NCI-H2227 (cell line): Measurements from ENCODE around the gene SMYD5.

Source experiments
- DNase-seq: peaks from one replicate; lab custom pipeline; 2025; ENCODE audit not compliant: unreplicated experiment; lab: John Stamatoyannopoulos, UW

SMYD5 gene

GRCh38 chr2:73235315-73236028 is 21.4 kb downstream of the SMYD5 start:
- DNase-seq: no peak

GRCh38 chr2:73237168-73237567 is 23.1 kb downstream of the SMYD5 start:
- no peak for DNase-seq

DNA sequence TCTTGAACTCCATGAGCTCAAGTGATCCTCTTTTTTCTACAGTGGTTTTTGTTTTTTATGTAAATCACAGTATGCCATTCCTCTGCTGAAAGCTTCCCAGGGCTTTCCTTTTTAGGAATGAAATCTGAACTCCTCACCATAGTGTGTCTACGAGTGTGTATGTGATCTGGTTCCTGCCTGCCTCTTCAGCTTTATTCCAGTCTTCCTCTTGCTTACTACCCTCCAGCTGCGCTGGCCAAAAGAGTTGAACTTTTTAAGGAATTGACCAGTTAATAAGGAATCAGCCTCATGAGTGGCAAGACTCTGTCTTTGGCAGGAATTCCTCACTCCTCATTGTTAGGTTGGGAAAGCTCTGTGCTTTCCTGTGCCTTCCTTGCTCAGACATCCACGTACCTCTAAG is 24.1 kb downstream of the SMYD5 start:
- no peak for DNase-seq

GRCh38 chr2:73238976-73239375 is 24.9 kb downstream of the SMYD5 start:
- DNase-seq: no peak

DNA sequence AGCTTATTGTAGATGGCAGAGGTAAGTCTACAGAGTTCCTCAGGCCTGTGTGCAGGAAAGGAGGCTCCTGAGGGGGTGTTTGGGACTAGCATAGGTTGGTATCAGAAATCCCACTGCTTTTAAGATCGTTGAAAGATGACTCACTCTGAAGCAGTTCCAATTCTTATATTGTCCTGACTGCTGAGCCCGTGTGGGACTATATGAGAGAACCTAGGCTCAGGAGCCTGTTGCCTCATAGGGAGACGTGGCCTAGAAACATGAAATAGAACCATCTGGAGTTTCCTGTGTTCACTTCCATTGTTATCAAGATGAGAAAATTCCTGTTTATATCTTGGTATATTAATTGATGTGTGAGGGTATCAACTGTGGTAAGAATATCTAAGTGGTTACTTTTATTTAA is 25.7 kb downstream of the SMYD5 start:
- DNase-seq: no peak

GRCh38 chr2:73243884-73244570 is 30.0 kb downstream of the SMYD5 start:
- DNase-seq: no peak

DNA sequence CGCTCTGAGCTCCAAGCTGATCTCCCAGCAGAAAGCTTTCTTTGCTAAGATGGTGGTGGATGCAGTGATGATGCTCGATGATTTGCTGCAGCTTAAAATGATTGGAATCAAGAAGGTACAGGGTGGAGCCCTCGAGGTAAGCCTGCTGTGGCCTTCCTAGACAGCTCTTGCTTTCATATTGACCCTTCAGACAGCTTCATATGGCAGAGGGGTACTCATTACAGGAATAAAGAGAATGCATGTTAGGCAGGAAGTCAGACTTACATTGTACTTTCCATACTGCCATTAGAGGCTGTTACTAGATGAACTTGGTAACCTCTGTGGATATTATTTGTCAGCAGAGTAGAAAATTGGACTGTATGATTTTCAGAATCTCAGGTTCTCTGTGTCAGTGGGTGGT is 30.5 kb downstream of the SMYD5 start:
- DNase-seq: no peak

DNA sequence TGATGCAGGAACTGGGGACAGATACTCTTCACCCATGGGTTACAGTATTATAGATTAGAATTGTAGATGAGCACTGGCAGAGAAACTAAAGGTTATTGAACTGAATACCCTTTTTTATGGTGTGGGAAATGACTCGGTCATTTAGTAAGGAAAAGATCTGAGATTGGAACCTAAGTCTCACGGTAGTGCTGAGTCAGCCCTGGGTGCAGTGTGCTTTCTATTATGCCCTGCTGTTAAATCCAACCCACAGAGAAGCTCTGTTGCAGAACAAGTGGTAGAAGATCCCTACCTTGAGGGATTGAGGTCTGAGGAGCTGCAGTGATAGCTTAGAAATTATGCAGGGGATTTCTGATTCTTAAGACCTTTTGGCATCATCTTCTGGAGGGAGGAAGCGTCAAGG is 32.8 kb downstream of the SMYD5 start:
- DNase-seq: no peak

- DNase-seq: no peak
Observed at GRCh38 chr2:73249636-73250035, 35.6 kb downstream of the SMYD5 start.

- no peak for DNase-seq
Observed at GRCh38 chr2:73250872-73251846, 37.1 kb downstream of the SMYD5 start.

GRCh38 chr2:73252238-73253027 is 38.4 kb downstream of the SMYD5 start:
- DNase-seq: no peak

GRCh38 chr2:73253400-73253799 is 39.4 kb downstream of the SMYD5 start:
- DNase-seq: no peak

DNA sequence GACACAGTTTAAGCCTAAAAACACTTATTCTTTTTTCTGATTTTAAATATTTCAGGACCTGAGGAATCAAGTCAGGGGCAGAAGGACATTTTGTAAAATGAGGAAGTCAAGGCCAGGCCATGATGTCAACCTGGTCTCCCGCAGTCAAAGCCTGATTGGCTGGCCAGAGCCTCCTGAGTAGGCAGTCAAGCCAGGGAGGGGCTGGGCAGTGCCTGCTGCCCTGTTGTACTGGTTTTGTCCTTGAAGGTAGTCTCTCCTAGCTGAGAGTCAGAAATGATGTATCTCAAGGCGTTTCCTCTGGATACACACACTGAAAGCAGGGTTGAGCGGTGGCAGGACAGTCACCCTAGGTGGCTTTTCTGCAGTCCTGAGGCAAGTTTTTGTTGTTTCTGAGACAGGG is 39.9 kb downstream of the SMYD5 start:
- DNase-seq: no peak

DNA sequence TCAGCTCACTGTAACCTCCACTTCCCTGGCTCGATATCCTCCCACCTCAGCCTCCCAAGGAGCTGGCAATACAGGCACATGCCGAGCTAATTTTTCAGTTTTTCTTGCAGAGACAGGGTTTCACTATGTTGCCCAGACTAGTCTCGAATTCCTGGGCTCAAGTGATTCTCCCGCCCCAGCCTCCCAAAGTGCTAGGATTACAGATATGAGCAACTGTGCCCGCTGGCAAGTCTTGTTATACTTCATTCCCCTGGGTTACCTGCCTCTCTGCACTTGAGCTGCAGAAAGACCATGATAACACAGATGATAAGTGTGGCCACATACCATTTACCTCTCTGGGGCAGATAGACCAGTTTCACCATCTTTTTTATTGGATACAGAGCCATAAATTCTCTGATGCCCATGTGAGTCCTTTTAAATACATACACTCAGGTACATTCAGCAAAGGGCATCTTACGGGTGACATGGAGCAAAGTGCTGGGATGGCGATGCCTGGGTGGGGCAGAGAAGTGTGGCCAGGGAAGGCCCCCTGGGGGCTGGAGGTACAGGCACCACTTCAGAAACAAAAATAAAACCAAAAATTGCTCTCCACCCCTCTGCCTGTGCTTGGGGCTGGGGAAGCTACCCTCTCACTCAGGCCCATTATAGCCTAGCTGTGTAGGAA is 40.4 kb downstream of the SMYD5 start:
- no peak for DNase-seq

DNA sequence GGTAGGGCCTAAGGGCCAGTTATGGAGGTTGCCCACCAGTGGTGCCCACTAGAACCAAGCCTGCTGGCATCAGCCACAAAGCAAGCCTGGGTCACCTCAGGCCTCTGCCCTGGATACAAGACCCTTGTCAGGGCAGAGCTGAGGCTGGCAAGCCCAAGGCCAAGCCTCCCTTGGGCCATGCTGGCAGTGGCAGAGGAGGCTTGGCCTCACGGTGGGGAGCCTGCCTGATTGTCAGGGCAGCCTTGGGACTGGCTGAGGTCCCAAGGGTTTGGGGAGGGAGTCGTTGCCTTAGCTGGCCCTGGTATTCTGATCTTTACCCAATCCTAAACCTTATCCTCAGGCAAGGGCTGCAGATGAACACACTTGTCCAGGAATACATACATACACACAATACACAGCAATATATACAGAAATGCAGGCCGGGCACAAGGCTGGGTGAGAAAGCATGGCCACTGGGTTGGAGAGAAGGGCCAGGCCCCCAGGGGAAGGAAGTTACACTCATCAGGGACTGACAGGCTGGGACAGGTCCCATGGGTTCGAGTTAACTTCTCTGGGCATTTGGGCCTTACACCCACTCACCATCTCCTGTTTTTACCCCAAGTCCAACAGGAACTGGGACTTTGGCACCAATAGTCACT is 41.1 kb downstream of the SMYD5 start:
- no peak for DNase-seq

DNA sequence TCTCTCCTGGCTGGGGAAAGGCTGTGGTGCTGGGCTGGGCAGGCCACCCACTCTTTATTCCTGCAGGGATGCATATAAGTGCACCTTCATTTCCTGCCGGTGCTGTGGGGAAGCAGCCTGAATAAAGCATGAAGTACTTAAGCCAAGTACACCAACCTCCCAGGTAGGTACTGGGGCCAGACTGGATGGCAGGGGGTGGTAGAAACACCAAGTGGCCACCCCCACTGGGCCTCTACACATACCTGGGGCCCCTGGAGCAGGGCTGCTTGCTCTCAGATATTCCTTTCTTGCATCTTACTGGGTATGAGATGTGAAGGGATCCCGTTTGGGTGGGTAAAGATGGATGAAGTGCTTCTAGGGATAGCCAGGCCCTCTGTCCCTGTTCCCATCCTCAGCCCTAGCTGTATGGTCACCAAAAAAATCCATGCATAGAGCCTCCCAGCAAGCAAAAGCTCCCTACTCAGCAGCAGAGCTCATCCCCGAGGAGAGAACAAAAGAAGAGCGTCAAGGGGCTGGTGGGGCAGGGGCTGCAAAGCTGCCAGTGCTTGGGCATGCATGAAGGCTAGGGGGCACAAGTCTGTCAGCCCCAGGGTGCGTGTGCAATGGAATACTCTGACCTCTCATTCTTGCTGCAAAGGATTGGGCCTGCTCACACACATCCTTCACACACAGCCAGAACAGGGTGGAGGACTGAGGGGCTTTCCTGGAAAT is 42.0 kb downstream of the SMYD5 start:
- no peak for DNase-seq

GRCh38 chr2:73256618-73256922 is 42.5 kb downstream of the SMYD5 start:
- DNase-seq: no peak

DNA sequence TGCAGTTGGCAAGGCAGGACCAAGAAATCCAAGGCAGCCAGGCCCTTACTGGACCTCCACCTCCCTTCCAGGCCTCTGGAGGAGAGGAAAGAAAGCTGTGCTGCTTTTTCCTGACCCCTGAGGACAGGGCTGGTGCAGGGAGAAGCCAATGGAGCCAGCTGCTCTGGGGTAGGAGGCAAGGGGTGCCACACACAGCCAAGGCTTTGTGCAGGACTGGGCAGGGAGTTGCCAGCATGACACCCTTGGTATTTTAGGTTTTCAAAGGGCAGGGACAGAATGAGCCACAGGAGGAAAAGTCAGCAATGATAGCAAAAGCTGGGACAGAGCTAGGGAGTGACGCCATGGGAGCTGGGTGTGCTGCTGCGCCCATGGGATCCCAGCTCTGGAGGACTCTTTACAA is 43.0 kb downstream of the SMYD5 start:
- no peak for DNase-seq

- no peak for DNase-seq
Observed at GRCh38 chr2:73257425-73258125, 43.5 kb downstream of the SMYD5 start.
